Measurements from ENCODE around the gene TEX52. TPM values are rescaled to one million over a fixed set of nuclear protein-coding genes. Genes with fewer than 3 reads are reported as not detected.

The TEX52 gene
- total RNA-seq, 1 experiment from 2014 or later: not detected

- no peaks in the 10 kb centered on the region for H3K36me3 ChIP-seq (ENCODE audit: insufficient read depth, low read length, poor library complexity, severe bottlenecking)
- H3K4me3 ChIP-seq (ENCODE audit: low read depth, low read length, poor library complexity, severe bottlenecking): no peak overlapping the region
- no peak for TF ChIP-seq EZH2 (IDR thresholded peaks at IDR 0.05; ENCODE audit: borderline replicate concordance, low read depth, low read length, poor library complexity, severe bottlenecking)
- TF ChIP-seq, protein P1, sequence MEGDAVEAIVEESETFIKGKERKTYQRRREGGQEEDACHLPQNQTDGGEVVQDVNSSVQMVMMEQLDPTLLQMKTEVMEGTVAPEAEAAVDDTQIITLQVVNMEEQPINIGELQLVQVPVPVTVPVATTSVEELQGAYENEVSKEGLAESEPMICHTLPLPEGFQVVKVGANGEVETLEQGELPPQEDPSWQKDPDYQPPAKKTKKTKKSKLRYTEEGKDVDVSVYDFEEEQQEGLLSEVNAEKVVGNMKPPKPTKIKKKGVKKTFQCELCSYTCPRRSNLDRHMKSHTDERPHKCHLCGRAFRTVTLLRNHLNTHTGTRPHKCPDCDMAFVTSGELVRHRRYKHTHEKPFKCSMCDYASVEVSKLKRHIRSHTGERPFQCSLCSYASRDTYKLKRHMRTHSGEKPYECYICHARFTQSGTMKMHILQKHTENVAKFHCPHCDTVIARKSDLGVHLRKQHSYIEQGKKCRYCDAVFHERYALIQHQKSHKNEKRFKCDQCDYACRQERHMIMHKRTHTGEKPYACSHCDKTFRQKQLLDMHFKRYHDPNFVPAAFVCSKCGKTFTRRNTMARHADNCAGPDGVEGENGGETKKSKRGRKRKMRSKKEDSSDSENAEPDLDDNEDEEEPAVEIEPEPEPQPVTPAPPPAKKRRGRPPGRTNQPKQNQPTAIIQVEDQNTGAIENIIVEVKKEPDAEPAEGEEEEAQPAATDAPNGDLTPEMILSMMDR (conservative IDR thresholded peaks at IDR 0.05; ENCODE audit: low read depth, low read length): no peak
- H3K27me3 ChIP-seq (replicated peaks; ENCODE audit: insufficient read depth, low read depth, low read length, poor library complexity): no peaks in the 10 kb centered on the region
- ChIA-PET CTCF (interaction anchor here (1.2 kb wide), 1 partner anchor 9 kb away, joined by 3 read pairs; no protein-coding TSS in a partner anchor), POLR2A (ENCODE audit: low non-redundant PET) (no interaction called here)
- no peak overlapping the region for H3K27ac ChIP-seq (ENCODE audit: low read depth, low read length, poor library complexity, severe bottlenecking)
- no TSS peak for BruUV-seq (replicated peaks)
- DNase-seq (ENCODE audit: low spot score): no peak
- intact Hi-C loops (cut with micrococcal nuclease; ENCODE audit: unreplicated experiment): no loop called here
- no peaks in the 10 kb centered on the region for H3K9me3 ChIP-seq (ENCODE audit: low read depth, low read length, poor library complexity, severe bottlenecking)
- H3K4me1 ChIP-seq (ENCODE audit: insufficient read depth, low read length, poor library complexity, severe bottlenecking): peaks cover 16% of the 10 kb centered on the region
Measured at GRCh38 chr12:2836574-2836973, 20.3 kb downstream of the TEX52 start.

DNA sequence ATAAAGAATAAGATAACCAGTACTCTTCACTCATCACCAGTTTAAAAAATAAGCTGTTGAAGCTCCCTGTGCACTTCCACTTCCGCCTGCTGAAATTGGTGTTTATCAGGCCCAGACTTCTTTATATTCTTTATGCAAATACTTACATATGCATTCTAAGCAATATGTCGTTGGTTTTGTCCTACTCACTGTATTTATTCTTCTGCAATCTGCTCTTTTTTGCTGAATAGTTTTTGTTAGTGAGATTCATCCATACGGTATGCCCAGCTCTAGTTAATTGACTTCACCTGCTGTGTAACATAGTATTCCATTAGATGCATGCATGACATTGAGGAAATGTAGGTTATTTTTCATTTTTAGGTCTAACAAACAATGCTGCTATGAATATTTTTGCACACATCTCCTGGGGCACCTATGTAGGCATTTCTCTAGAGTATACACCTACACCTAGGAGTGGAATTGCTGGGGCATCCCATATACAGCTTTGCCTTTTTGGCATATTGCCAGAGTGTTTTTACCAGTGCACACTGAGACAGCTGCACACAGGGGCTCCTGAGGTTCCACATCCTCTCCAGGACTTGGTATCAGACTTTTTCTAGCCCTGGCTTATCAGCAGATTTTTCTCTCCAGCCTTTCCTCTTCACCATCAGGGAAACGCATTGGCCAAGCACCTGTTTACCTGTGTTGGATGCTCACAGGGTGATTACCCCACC is 21.0 kb downstream of the TEX52 start:
- Histone ChIP-seq H3K27me3 (replicated peaks; ENCODE audit: insufficient read depth, low read depth, low read length, poor library complexity) (no peaks in the 10 kb centered on the region), H3K27ac (ENCODE audit: low read depth, low read length, poor library complexity, severe bottlenecking) (no peak overlapping the region), H3K4me3 (ENCODE audit: low read depth, low read length, poor library complexity, severe bottlenecking) (no peak overlapping the region), H3K4me1 (ENCODE audit: insufficient read depth, low read length, poor library complexity, severe bottlenecking) (peaks cover 16% of the 10 kb centered on the region), H3K36me3 (ENCODE audit: insufficient read depth, low read length, poor library complexity, severe bottlenecking) (no peaks in the 10 kb centered on the region), H3K9me3 (ENCODE audit: low read depth, low read length, poor library complexity, severe bottlenecking) (no peaks in the 10 kb centered on the region)
- CTCF ChIA-PET: interaction anchor here (1.2 kb wide), 1 partner anchor 10 kb away, joined by 3 read pairs; no protein-coding TSS in a partner anchor
- no TSS peak for BruUV-seq (replicated peaks)
- TF ChIP-seq, protein P1 (conservative IDR thresholded peaks at IDR 0.05; ENCODE audit: low read depth, low read length): no peak
- no peak for TF ChIP-seq EZH2 (IDR thresholded peaks at IDR 0.05; ENCODE audit: borderline replicate concordance, low read depth, low read length, poor library complexity, severe bottlenecking)
- POLR2A ChIA-PET (ENCODE audit: low non-redundant PET): no interaction called here
- intact Hi-C loops (cut with micrococcal nuclease; ENCODE audit: unreplicated experiment): no loop called here
- no peak for DNase-seq (ENCODE audit: low spot score)

GRCh38 chr12:2834581-2835491 is 22.0 kb downstream of the TEX52 start, which contains the start of gene NRIP2:
Gene NRIP2 (minus strand): TSS chr12:2835035. CDS start chr12:2834983, 52 bp downstream.
- Histone ChIP-seq H3K27ac (ENCODE audit: low read depth, low read length, poor library complexity, severe bottlenecking) (no peak within 1 kb of the TSS), H3K4me3 (ENCODE audit: low read depth, low read length, poor library complexity, severe bottlenecking) (no peak within 1 kb of the TSS), H3K27me3 (replicated peaks; ENCODE audit: insufficient read depth, low read depth, low read length, poor library complexity) (no peaks in the 10 kb centered on the region), H3K36me3 (ENCODE audit: insufficient read depth, low read length, poor library complexity, severe bottlenecking) (no peaks in the 10 kb centered on the region), H3K4me1 (ENCODE audit: insufficient read depth, low read length, poor library complexity, severe bottlenecking) (peaks cover 16% of the 10 kb centered on the region), H3K9me3 (ENCODE audit: low read depth, low read length, poor library complexity, severe bottlenecking) (no peaks in the 10 kb centered on the region)
- TF ChIP-seq, protein P1 (conservative IDR thresholded peaks at IDR 0.05; ENCODE audit: low read depth, low read length): no peak
- TF ChIP-seq EZH2 (IDR thresholded peaks at IDR 0.05; ENCODE audit: borderline replicate concordance, low read depth, low read length, poor library complexity, severe bottlenecking): no peak
- peak; percentile 20 for DNase-seq (ENCODE audit: low spot score)
- POLR2A ChIA-PET (ENCODE audit: low non-redundant PET): interaction anchor here (0.6 kb wide), 1 partner anchor 40 kb away, joined by 5 read pairs; no protein-coding TSS in a partner anchor
- intact Hi-C loops (cut with micrococcal nuclease; ENCODE audit: unreplicated experiment): no loop called here
- CTCF ChIA-PET: interaction anchor here (0.8 kb wide), 1 partner anchor 11 kb away, joined by 3 read pairs; no protein-coding TSS in a partner anchor
- no TSS peak for BruUV-seq (replicated peaks)
